HG03196 (cell line): Measurements from ENCODE around the gene MGRN1.
A peak's percentile ranks its signal among the peaks of the same experiment; 100 is the strongest.
"Not testable (repeated sequence)": the region's sequence is repeated elsewhere in the genome, so short reads cannot be mapped to it uniquely, and the experiment has no call there.

ENCODE experiments used
- ATAC-seq: cut with Tn5 transposase; IDR thresholded peaks from one replicate; pipeline ENCODE4 v1.9.1; 2021; ENCODE audit not compliant: unreplicated experiment

Gene MGRN1

GRCh38 chr16:4723071-4723767 lies 98.6 kb downstream of the MGRN1 start:
- no peak for ATAC-seq

GRCh38 chr16:4724661-4725270 lies 100.1 kb downstream of the MGRN1 start:
- no peak for ATAC-seq

GRCh38 chr16:4726616-4727015 lies 102.0 kb downstream of the MGRN1 start:
- no peak for ATAC-seq

GRCh38 chr16:4728676-4729075 lies 104.0 kb downstream of the MGRN1 start:
- ATAC-seq: no peak

- ATAC-seq: no peak
Observed at GRCh38 chr16:4729876-4730275, 105.2 kb downstream of the MGRN1 start.

GRCh38 chr16:4733211-4733742 lies 108.7 kb downstream of the MGRN1 start:
- no peak for ATAC-seq

- peak; percentile 2 for ATAC-seq
Observed at GRCh38 chr16:4733747-4734062, 109.1 kb downstream of the MGRN1 start.

GRCh38 chr16:4734063-4734729 lies 109.6 kb downstream of the MGRN1 start, which contains the start of the genes ANKS3 and DNAAF8:
Gene ANKS3 (minus strand): TSS chr16:4734271. CDS start chr16:4730149, 4,122 bp downstream.
Gene DNAAF8 (plus strand): TSS chr16:4734537. CDS start chr16:4736515, 1,978 bp downstream.
- peak; percentile 72 for ATAC-seq

- peak; percentile 51 for ATAC-seq
Observed at GRCh38 chr16:4734730-4735535, 110.3 kb downstream of the MGRN1 start.

- ATAC-seq: no peak
Observed at GRCh38 chr16:4736546-4736945, 111.9 kb downstream of the MGRN1 start.

GRCh38 chr16:4737545-4737944 lies 112.9 kb downstream of the MGRN1 start:
- no peak for ATAC-seq

GRCh38 chr16:4738370-4738769 lies 113.7 kb downstream of the MGRN1 start:
- not testable (repeated sequence) for ATAC-seq
